Heart right ventricle (tissue), 16 donors: Measurements from ENCODE around the gene TEX264. TPM values are rescaled to one million over a fixed set of nuclear protein-coding genes. Genes with fewer than 3 reads are reported as not detected.

Source experiments
- ATAC-seq, 8 donors: fragments of 200-7000 bp; cut with Tn5 transposase; one replicate each; pipeline ENCODE4 v1.9.1; 2020; ENCODE audit warnings: mild to moderate bottlenecking in 8 of 8, moderate library complexity in 8 of 8, moderate number of reproducible peaks in 1 of 8
- DNase-seq, 2 donors: peaks; one replicate each; pipeline ENCODE4 v3.0.0-alpha.2; 2020
- H3K27ac ChIP-seq, 10 donors: fragments of 200-600 bp; sonication (generic) in 2 of 10; one replicate each; pipeline versions ENCODE4 v1.5.0 to v1.8.0; 2020 to 2022; ENCODE audit warnings: mild to moderate bottlenecking in 3 of 10
- H3K27me3 ChIP-seq, 7 donors: fragments of 200-600 bp; one replicate each; pipeline ENCODE4 v1.8.0; 2021 to 2022; ENCODE audit warnings: mild to moderate bottlenecking in 2 of 7
- H3K36me3 ChIP-seq, 9 donors: fragments of 200-600 bp; sonication (generic) in 1 of 9; one replicate each; pipeline versions ENCODE4 v1.5.0 to v1.8.0; 2020 to 2022; ENCODE audit warnings: mild to moderate bottlenecking in 2 of 9
- H3K4me1 ChIP-seq, 9 donors: fragments of 200-600 bp; sonication (generic) in 1 of 9; one replicate each; pipeline versions ENCODE4 v1.5.0 to v1.8.0; 2020 to 2022; ENCODE audit warnings: mild to moderate bottlenecking in 4 of 9
- H3K4me3 ChIP-seq, 10 donors: fragments of 200-600 bp; sonication (generic) in 2 of 10; one replicate each; pipeline versions ENCODE4 v1.5.0 to v1.8.0; 2020 to 2022; ENCODE audit warnings: mild to moderate bottlenecking in 7 of 10, moderate library complexity in 2 of 10
- H3K9me3 ChIP-seq, 11 donors: fragments of 200-600 bp in 10 of 11; sonication (generic) in 2 of 11; one replicate each; pipeline versions ENCODE4 v1.5.0 to v1.8.0; 2013 to 2022; ENCODE audit warnings: mild to moderate bottlenecking in 2 of 11, control low read depth in 1 of 11, moderate library complexity in 1 of 11
- CTCF ChIP-seq, 9 donors: fragments of 200-600 bp; sonication (generic) in 2 of 9; IDR thresholded peaks; one replicate each; pipeline versions ENCODE4 v1.5.0 to v1.8.0; 2021 to 2022; ENCODE audit warnings: antibody characterized with exemption in 9 of 9, mild to moderate bottlenecking in 5 of 9, moderate library complexity in 1 of 9
- WGBS, 2 donors: extraction: QIAGEN DNeasy Blood & Tissue Kit; methylation state at CpG; one replicate each; pipeline ENCODE4 v1.1.7; 2013; ENCODE audit warnings: inconsistent platforms in 1 of 2; 5-methylcytosine and 5-hydroxymethylcytosine counted together
- intact Hi-C, 10 donors: fragments of 100-400 bp; cut with DNase I; formaldehyde crosslinking; loops; one replicate each; pipeline versions ENCODE4 v1.11.1 to v1.14.2; 2022
- polyA plus RNA-seq, 2 donors: library from polyadenylated mRNA; stranded (reverse); fragments of 200-250 nt; gene quantifications; one replicate each; pipeline ENCODE4 v1.2.3, GENCODE V29; 2013
- total RNA-seq, 10 donors: library from RNA; stranded (reverse); fragmentation: NEBNext Ultra II Directional in 3 of 10; extraction: Animal tissue kit (Norgen Biotek cat#: 25700) in 3 of 10; gene quantifications; one replicate each; pipeline versions ENCODE4 v1.2.1 to v1.2.4, GENCODE V29; 2021 to 2023
- donor health status: Arrhythmogenic right ventricular cardiomyopathy.
- donor health status: ischemic (EF 13 %, LVEDD 7.1; RV severe dilation, severe dysfunction).
- donor health status: healthy with polysubstance abuse.
- donor health status: DM: no; HTN: yes; CAD: no.
- donor health status: DM: no; HTN: no; CAD: no.
- donor health status: ischemic (EF 25% LVEDD 6.9; RV normal size, moderate dysfunction).
- donor health status: ischemic (EF 25% LVEDD 5.7; RV mildly dilated, moderate dysfunction).
- donor health status: healthy.
- donor health status: DM: yes; HTN: yes; CAD: no.
- donor health status: Ischemic cardiomyopathy.
- donor health status: ischemic (EF 35%, LVEDD 5.7; RV mildly dilated, moderate dysfunction).
- donor health status: nonischemic (EF 11% LVEDD 7.7; RV severe dilation, severe dysfunction).
- donor health status: DM: yes; HTN: yes; CAD: no.
- donor health status: PGD.
- donor health status: ischemic (EF 29% LVEDD 5.4; RV normal size, mild dysfunction).
- donor health status: nonischemic (EF 23%, LVEDD 6.1; RV moderate dilation, normal function).

TEX264 gene
- total and polyA plus RNA-seq, 12 donors: 28.4 to 87.0 (median 35.9) TPM

GRCh38 chr3:51702156-51702555, 31.1 kb downstream of the TEX264 start:
- ATAC-seq: no peak
- 96 to 98% methylated on average over 2 of the region's 2 CpGs for WGBS, 2 donors

GRCh38 chr3:51703068-51703760, 32.2 kb downstream of the TEX264 start:
- intact Hi-C loops: no loop called here

More at GRCh38 chr3:51702156-51702555, 31.1 kb downstream of the TEX264 start:
- Histone ChIP-seq H3K9me3 (no peaks in the 10 kb centered on the region), H3K4me3 (no peak overlapping the region), H3K27ac (no peak overlapping the region), H3K36me3 (peaks cover 0 to 84% (median 36%) of the 10 kb centered on the region in 9 donors), H3K4me1 (peaks cover 0 to 33% (median 3%) of the 10 kb centered on the region in 9 donors), H3K27me3 (no peaks in the 10 kb centered on the region)
- no peak for DNase-seq
- intact Hi-C loops: no loop called here
- TF ChIP-seq CTCF (IDR thresholded peaks at IDR 0.05): no peak

GRCh38 chr3:51703761-51704510, 32.9 kb downstream of the TEX264 start:
- Histone ChIP-seq H3K27me3 (peaks cover 0 to 3% (median 0%) of the 10 kb centered on the region in 7 donors), H3K36me3 (peaks cover 0 to 67% (median 35%) of the 10 kb centered on the region in 9 donors), H3K9me3 (no peaks in the 10 kb centered on the region), H3K27ac (no peak overlapping the region), H3K4me3 (no peak overlapping the region), H3K4me1 (peaks cover 0 to 33% (median 6%) of the 10 kb centered on the region in 9 donors)
- DNase-seq (no peak), ATAC-seq (no peak)
- WGBS, 2 donors: 71 to 74% methylated on average over 12 of the region's 12 CpGs
- intact Hi-C loops: no loop called here
- TF ChIP-seq CTCF (IDR thresholded peaks at IDR 0.05): no peak

More at GRCh38 chr3:51703068-51703760, 32.2 kb downstream of the TEX264 start:
- no peak overlapping the region for H3K4me3 ChIP-seq
- peaks cover 0 to 33% (median 6%) of the 10 kb centered on the region in 9 donors for H3K4me1 ChIP-seq
- TF ChIP-seq CTCF (IDR thresholded peaks at IDR 0.05): no peak
- peaks cover 0 to under 1% (median 0%) of the 10 kb centered on the region in 7 donors for H3K27me3 ChIP-seq
- ATAC-seq (no peak), DNase-seq (no peak)
- H3K36me3 ChIP-seq: peaks cover 0 to 73% (median 36%) of the 10 kb centered on the region in 9 donors
- H3K9me3 ChIP-seq: no peaks in the 10 kb centered on the region
- 55 to 56% methylated on average over 6 of the region's 6 CpGs for WGBS, 2 donors
- H3K27ac ChIP-seq: no peak overlapping the region

- Histone ChIP-seq H3K27ac (no peak overlapping the region), H3K27me3 (peaks cover 0 to 3% (median 0%) of the 10 kb centered on the region in 7 donors), H3K9me3 (no peaks in the 10 kb centered on the region), H3K36me3 (peaks cover 0 to 61% (median 29%) of the 10 kb centered on the region in 9 donors), H3K4me3 (no peak overlapping the region), H3K4me1 (peaks cover 0 to 33% (median 6%) of the 10 kb centered on the region in 9 donors)
- WGBS, 2 donors: 92 to 95% methylated on average over 4 of the region's 4 CpGs
- ATAC-seq (no peak), DNase-seq (no peak)
- no peak for TF ChIP-seq CTCF (IDR thresholded peaks at IDR 0.05)
- intact Hi-C loops: no loop called here
These were observed 33.5 kb downstream of the TEX264 start for GRCh38 chr3:51704511-51704950.
